Heart left ventricle (tissue), 16 donors: ENCODE data around the gene COL5A3. TPM values are rescaled to one million over a fixed set of nuclear protein-coding genes. Genes with fewer than 3 reads are reported as not detected.

Experiments
- ATAC-seq, 4 donors: fragments of 200-7000 bp; cut with Tn5 transposase; one replicate each; pipeline ENCODE4 v1.9.1; 2020 to 2022; ENCODE audit warnings: moderate library complexity in 4 of 4, mild to moderate bottlenecking in 3 of 4, moderate number of reproducible peaks in 1 of 4
- DNase-seq, 5 donors: peaks; one replicate each; pipeline ENCODE4 v3.0.0-alpha.2; 2020
- H3K27ac ChIP-seq, 12 donors: fragments of 200-600 bp; sonication (generic) in 4 of 12; one replicate each; pipeline versions ENCODE4 v1.5.0 to v1.8.0; 2016 to 2022; ENCODE audit warnings: mild to moderate bottlenecking in 2 of 12
- H3K27me3 ChIP-seq, 9 donors: fragments of 200-600 bp; sonication (generic) in 2 of 9; one replicate each; pipeline versions ENCODE4 v1.5.1 to v1.8.0; 2016 to 2022; ENCODE audit warnings: mild to moderate bottlenecking in 3 of 9
- H3K36me3 ChIP-seq, 9 donors: fragments of 200-600 bp; sonication (generic) in 2 of 9; one replicate each; pipeline versions ENCODE4 v1.5.0 to v1.8.0; 2018 to 2022; ENCODE audit warnings: mild to moderate bottlenecking in 2 of 9
- H3K4me1 ChIP-seq, 12 donors: fragments of 200-600 bp; sonication (generic) in 4 of 12; one replicate each; pipeline versions ENCODE4 v1.5.0 to v1.8.0; 2016 to 2022; ENCODE audit warnings: mild to moderate bottlenecking in 3 of 12
- H3K4me3 ChIP-seq, 12 donors: fragments of 200-600 bp; sonication (generic) in 4 of 12; one replicate each; pipeline versions ENCODE4 v1.5.0 to v1.8.0; 2017 to 2022; ENCODE audit warnings: mild to moderate bottlenecking in 9 of 12, moderate library complexity in 4 of 12
- H3K9me3 ChIP-seq, 12 donors: fragments of 200-600 bp; sonication (generic) in 4 of 12; one replicate each; pipeline versions ENCODE4 v1.5.0 to v1.8.0; 2016 to 2022; ENCODE audit warnings: mild to moderate bottlenecking in 1 of 12
- POLR2A ChIP-seq, 2 donors: fragments of 450-650 bp; IDR thresholded peaks; one replicate each; pipeline ENCODE4 v1.6.1; 2017; ENCODE audit warnings: antibody characterized with exemption in 2 of 2, mild to moderate bottlenecking in 2 of 2, moderate library complexity in 2 of 2
- WGBS, 4 donors: extraction: QIAGEN DNeasy Blood & Tissue Kit in 2 of 4; methylation state at CpG; one replicate each; pipeline versions ENCODE4 v1.1.5 to v1.1.7; 2013 to 2018; 5-methylcytosine and 5-hydroxymethylcytosine counted together
- intact Hi-C, 10 donors: fragments of 100-400 bp; cut with DNase I; formaldehyde crosslinking; loops; one replicate each; pipeline versions ENCODE4 v1.11.1 to v1.14.2; 2022
- polyA plus RNA-seq, 2 donors: library from polyadenylated mRNA; stranded (reverse); fragments of 200-250 nt; gene quantifications; one replicate each; pipeline ENCODE4 v1.2.3, GENCODE V29; 2013
- total RNA-seq, 9 donors: library from RNA; depleted of rRNA in 2 of 9; stranded (reverse); fragments of >200 nt in 2 of 9; fragmentation: NEBNext Ultra II Directional in 3 of 9; extraction: Animal tissue kit (Norgen Biotek cat#: 25700) in 3 of 9; gene quantifications; one replicate each; pipeline versions ENCODE4 v1.1.0 to v1.2.4, GENCODE V29; 2016 to 2023
- TF ChIP-seq, protein P1 (sequence below), 12 donors: fragments of 200-600 bp; sonication (generic) in 4 of 12; IDR thresholded peaks; one replicate each; pipeline versions ENCODE4 v1.5.0 to v1.8.0; 2018 to 2022; ENCODE audit warnings: antibody characterized with exemption in 12 of 12, mild to moderate bottlenecking in 5 of 12
- donor health status: ischemic (EF 13 %, LVEDD 7.1; RV severe dilation, severe dysfunction).
- donor health status: healthy with polysubstance abuse.
- donor health status: DM: no; HTN: yes; CAD: no.
- donor health status: DM: no; HTN: no; CAD: no.
- donor health status: ischemic (EF 25% LVEDD 6.9; RV normal size, moderate dysfunction).
- donor health status: ischemic (EF 25% LVEDD 5.7; RV mildly dilated, moderate dysfunction).
- donor health status: healthy.
- donor health status: DM: yes; HTN: yes; CAD: no.
- donor health status: ischemic (EF 35%, LVEDD 5.7; RV mildly dilated, moderate dysfunction).
- donor health status: nonischemic (EF 11% LVEDD 7.7; RV severe dilation, severe dysfunction).
- donor health status: DM: yes; HTN: yes; CAD: no.
- donor health status: PGD.
- donor health status: ischemic (EF 29% LVEDD 5.4; RV normal size, mild dysfunction).
- donor health status: nonischemic (EF 23%, LVEDD 6.1; RV moderate dilation, normal function).

The COL5A3 gene
- total and polyA plus RNA-seq, 11 donors = 5.0 to 34.1 (median 12.2) TPM

DNA sequence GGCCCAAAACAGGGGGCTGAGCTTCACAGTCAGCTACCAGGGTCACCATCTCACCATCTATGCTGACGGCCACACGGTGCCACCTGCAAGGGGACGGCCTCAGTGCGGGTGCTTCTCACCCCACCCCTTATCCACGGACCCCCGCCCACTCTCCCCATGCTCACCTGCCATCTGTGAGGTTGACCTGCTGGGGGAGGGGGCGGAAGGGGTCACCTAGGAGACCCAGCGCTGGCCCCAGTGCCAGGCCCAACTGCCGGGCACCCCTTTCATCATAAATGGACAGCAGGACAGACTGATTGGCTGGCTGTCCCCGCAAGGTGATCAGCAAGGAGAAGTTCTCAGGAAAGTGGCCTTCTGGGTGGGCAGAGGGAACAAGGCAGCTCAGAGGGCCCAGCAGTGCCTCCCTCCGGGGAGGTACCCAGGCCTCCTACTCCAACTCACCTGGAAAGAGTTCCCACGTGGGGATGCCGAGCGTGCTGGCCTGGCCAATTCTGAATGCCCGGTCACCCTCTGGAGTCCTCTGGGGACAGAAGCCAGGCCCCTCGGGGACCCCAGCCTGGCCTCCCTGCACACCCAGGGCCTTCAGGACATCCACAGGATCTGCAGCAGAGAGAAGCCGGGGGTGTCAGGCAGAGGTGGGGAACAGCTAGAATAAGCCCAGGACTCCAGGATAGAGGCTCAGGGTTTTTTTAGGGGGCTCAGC, 4.5 kb downstream of the COL5A3 start:
- no peaks in the 10 kb centered on the region for H3K9me3 ChIP-seq
- peak overlapping the region; percentile 55 to 90 (median 78) for H3K27ac ChIP-seq
- no peak for DNase-seq
- H3K36me3 ChIP-seq = peaks cover 0 to 44% (median 0%) of the 10 kb centered on the region in 9 donors
- intact Hi-C loops = loop anchor here in 4 of 10 donors (5.0 to 10.0 kb wide), 4 partner anchors 58 to 73 kb away; no protein-coding TSS in a partner anchor
- TF ChIP-seq, protein P1, sequence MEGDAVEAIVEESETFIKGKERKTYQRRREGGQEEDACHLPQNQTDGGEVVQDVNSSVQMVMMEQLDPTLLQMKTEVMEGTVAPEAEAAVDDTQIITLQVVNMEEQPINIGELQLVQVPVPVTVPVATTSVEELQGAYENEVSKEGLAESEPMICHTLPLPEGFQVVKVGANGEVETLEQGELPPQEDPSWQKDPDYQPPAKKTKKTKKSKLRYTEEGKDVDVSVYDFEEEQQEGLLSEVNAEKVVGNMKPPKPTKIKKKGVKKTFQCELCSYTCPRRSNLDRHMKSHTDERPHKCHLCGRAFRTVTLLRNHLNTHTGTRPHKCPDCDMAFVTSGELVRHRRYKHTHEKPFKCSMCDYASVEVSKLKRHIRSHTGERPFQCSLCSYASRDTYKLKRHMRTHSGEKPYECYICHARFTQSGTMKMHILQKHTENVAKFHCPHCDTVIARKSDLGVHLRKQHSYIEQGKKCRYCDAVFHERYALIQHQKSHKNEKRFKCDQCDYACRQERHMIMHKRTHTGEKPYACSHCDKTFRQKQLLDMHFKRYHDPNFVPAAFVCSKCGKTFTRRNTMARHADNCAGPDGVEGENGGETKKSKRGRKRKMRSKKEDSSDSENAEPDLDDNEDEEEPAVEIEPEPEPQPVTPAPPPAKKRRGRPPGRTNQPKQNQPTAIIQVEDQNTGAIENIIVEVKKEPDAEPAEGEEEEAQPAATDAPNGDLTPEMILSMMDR (IDR thresholded peaks at IDR 0.05) = no peak
- no peak for TF ChIP-seq POLR2A (IDR thresholded peaks at IDR 0.05)
- H3K4me1 ChIP-seq = peaks cover 0 to 53% (median 9%) of the 10 kb centered on the region in 12 donors
- peak overlapping the region in 7 of 12 donors; percentile 3 to 30 (median 14) for H3K4me3 ChIP-seq
- 50 to 81% (median 73%) methylated on average over 7 to 17 of the region's 17 CpGs for WGBS, 4 donors
- ATAC-seq = no peak
- peaks cover 6 to 56% (median 23%) of the 10 kb centered on the region in 9 donors for H3K27me3 ChIP-seq

DNA sequence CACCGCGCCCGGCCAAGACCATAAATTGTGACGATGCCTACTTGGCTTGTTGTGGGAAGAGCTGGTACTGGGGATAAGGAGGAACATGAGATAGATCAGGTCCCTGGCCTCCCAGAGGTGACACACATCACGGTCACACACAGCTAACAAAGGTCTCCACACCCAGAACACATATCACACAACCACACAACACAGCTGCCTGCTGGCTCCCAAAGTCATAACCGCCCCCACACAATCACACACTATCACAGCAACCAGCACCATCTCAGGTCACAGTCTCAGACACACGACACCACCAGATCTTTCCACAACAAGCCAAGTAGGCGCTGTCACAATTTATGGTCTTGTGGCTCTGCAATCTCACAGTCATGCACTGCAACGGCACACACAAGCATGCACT, 5.7 kb downstream of the COL5A3 start:
- ATAC-seq (no peak), DNase-seq (no peak)
- Histone ChIP-seq H3K4me1 (peaks cover 0 to 52% (median 8%) of the 10 kb centered on the region in 12 donors), H3K27me3 (peaks cover 4 to 45% (median 13%) of the 10 kb centered on the region in 9 donors), H3K9me3 (no peaks in the 10 kb centered on the region), H3K4me3 (no peak overlapping the region), H3K27ac (no peak overlapping the region), H3K36me3 (peaks cover 0 to 53% (median 0%) of the 10 kb centered on the region in 9 donors)
- intact Hi-C loops = loop anchor here in 4 of 10 donors (5.0 to 10.0 kb wide), 4 partner anchors 57 to 72 kb away; no protein-coding TSS in a partner anchor
- TF ChIP-seq, protein P1 (IDR thresholded peaks at IDR 0.05) = no peak
- no peak for TF ChIP-seq POLR2A (IDR thresholded peaks at IDR 0.05)
- 71 to 84% (median 78%) methylated on average over 9 of the region's 9 CpGs for WGBS, 4 donors

DNA sequence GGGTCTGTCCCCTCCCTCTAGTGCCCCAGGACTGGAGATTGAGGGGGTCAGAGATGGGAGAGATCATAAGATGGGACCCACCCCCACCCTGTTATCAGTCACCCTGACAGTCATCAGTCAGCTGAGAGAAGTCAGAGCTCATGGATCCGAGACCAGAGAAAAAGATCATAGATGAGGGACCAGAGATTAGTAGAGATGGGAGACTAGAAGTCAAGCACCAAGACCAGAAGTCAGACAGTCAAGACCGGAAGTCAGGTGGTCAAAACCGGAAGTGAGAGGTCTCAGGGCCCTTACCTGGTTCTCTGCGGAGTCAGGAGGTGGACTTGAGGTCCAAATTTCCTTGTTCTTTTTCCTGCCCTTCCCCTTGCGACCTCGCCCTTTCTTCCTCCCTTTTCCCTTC, 7.0 kb downstream of the COL5A3 start:
- peaks cover 0 to 39% (median 7%) of the 10 kb centered on the region in 9 donors for H3K27me3 ChIP-seq
- 57 to 74% (median 64%) methylated on average over 6 of the region's 6 CpGs for WGBS, 4 donors
- peaks cover 0 to 58% (median 0%) of the 10 kb centered on the region in 9 donors for H3K36me3 ChIP-seq
- DNase-seq (no peak), ATAC-seq (no peak)
- peaks cover 0 to 44% (median 8%) of the 10 kb centered on the region in 12 donors for H3K4me1 ChIP-seq
- peak overlapping the region in 1 of 12 donors; percentile 28 for H3K27ac ChIP-seq
- intact Hi-C loops = loop anchor here in 1 of 10 donors (10.0 kb wide), 1 partner anchor 58 kb away; no protein-coding TSS in a partner anchor
- H3K4me3 ChIP-seq = no peak overlapping the region
- TF ChIP-seq, protein P1 (IDR thresholded peaks at IDR 0.05) = no peak
- no peak for TF ChIP-seq POLR2A (IDR thresholded peaks at IDR 0.05)
- H3K9me3 ChIP-seq = no peaks in the 10 kb centered on the region

DNA sequence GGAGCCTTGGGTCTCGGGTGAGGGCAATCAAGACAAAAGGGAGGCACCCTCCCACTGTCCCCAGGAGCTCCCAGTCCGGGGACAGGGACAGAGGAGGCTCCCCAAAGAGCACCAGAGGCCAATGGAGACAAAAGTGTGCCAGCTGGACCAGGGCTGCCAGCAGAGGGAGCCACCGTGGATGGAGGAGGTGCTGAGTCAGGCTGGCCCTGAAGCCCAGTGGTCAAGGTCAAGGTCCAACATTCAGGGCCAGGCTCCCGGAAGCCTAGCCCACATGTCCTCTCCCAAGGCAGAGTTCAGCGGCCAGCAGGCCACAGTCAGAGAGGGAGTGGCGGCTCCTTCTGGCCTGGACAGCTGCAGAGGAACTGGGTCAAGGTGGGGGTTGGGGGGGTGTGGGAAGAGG, 8.4 kb downstream of the COL5A3 start:
- Histone ChIP-seq H3K4me3 (no peak overlapping the region), H3K4me1 (peaks cover 0 to 38% (median 8%) of the 10 kb centered on the region in 12 donors), H3K9me3 (no peaks in the 10 kb centered on the region), H3K27ac (peak overlapping the region in 5 of 12 donors; percentile 15 to 38 (median 24)), H3K27me3 (peaks cover 0 to 33% (median 2%) of the 10 kb centered on the region in 9 donors), H3K36me3 (peaks cover 0 to 68% (median 4%) of the 10 kb centered on the region in 9 donors)
- intact Hi-C loops = loop anchor here in 1 of 10 donors (10.0 kb wide), 1 partner anchor 57 kb away; no protein-coding TSS in a partner anchor
- 44 to 52% (median 46%) methylated on average over 4 to 6 of the region's 6 CpGs for WGBS, 4 donors
- DNase-seq = peak; percentile 44 to 81 (median 66)
- ATAC-seq = peak in 3 of 4 donors; percentile 39 to 67 (median 49)
- TF ChIP-seq, protein P1 (IDR thresholded peaks at IDR 0.05) = peak in 10 of 12 donors; percentile 20 to 49 (median 35)
- TF ChIP-seq POLR2A (IDR thresholded peaks at IDR 0.05) = no peak
